ENCODE data around the gene SLC51A. TPM values are rescaled to one million over a fixed set of nuclear protein-coding genes. Genes with fewer than 3 reads are reported as not detected.

SLC51A gene
- total RNA-seq, 4 donors from 2014 or later, result not detected

GRCh38 chr3:196194542-196194915 is 21.8 kb upstream of the SLC51A start:
- no peak for TF ChIP-seq CTCF (IDR thresholded peaks at IDR 0.05; ENCODE audit: low read depth)

GRCh38 chr3:196195664-196196265 is 20.6 kb upstream of the SLC51A start:
- no peak for TF ChIP-seq CTCF (IDR thresholded peaks at IDR 0.05; ENCODE audit: low read depth)

- TF ChIP-seq CTCF (IDR thresholded peaks at IDR 0.05; ENCODE audit: low read depth), result no peak
Observed at GRCh38 chr3:196197524-196197923, 18.8 kb upstream of the SLC51A start.

- no peak for TF ChIP-seq CTCF (IDR thresholded peaks at IDR 0.05; ENCODE audit: low read depth)
Observed at GRCh38 chr3:196198081-196198675, 18.2 kb upstream of the SLC51A start.

GRCh38 chr3:196198771-196199753 is 17.3 kb upstream of the SLC51A start:
- TF ChIP-seq CTCF (IDR thresholded peaks at IDR 0.05; ENCODE audit: low read depth), result no peak

- no peak for TF ChIP-seq CTCF (IDR thresholded peaks at IDR 0.05; ENCODE audit: low read depth)
Observed at GRCh38 chr3:196202516-196202970, 13.8 kb upstream of the SLC51A start.

- no peak for TF ChIP-seq CTCF (IDR thresholded peaks at IDR 0.05; ENCODE audit: low read depth)
Observed at GRCh38 chr3:196203846-196204245, 12.5 kb upstream of the SLC51A start.
